ENCODE data around the gene RNPC3. TPM values are rescaled to one million over a fixed set of nuclear protein-coding genes. Genes with fewer than 3 reads are reported as not detected.

RNPC3 gene
- total and polyA plus RNA-seq, 2 experiments from 2014 or later = 13.4 to 38.2 TPM

DNA sequence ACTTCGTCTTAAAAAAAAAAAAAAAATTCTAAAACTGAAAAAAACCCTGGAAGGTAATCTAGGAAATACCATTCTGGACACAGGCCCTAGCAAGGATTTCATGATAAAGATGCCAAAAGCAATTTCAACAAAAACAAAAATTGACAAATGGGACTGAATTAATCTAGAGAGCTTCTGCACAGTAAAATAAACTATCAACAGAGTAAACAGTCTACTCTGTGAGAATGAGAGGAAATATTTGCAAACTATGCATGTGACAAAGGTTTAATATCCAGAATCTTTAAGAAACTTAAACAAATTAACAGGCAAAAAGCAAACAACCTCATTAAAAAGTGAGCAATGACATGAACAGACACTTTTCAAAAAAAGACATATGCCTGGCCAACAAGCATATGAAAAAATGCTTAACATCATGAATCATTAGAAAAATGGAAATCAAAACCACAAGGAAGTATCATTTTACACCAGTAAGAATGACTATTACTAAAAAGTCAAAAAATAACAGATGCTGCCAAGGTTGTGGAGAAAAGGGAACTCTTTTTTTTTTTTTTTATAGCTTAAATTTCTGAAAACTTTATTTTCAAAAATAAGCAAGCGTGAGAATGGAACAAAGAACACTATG lies 29.4 kb upstream of the RNPC3 start:
- Mint-ChIP-seq H3K27ac (no peak overlapping the region), H3K4me3 (no peak overlapping the region), H3K27me3 (ENCODE audit: insufficient read depth, low read depth, poor library complexity) (no peaks in the 10 kb centered on the region), H3K36me3 (ENCODE audit: low read depth) (no peaks in the 10 kb centered on the region), H3K9me3 (no peaks in the 10 kb centered on the region), H3K4me1 (peaks cover 2% of the 10 kb centered on the region; the same call in 1 of the 3 replicates)
- Histone ChIP-seq H3K4me3 (no peak overlapping the region), H3K4me2 (no peak overlapping the region), H3K9me2 (ENCODE audit: insufficient read depth) (no peaks in the 10 kb centered on the region), H3K36me3 (ENCODE audit: insufficient read depth) (no peaks in the 10 kb centered on the region), H3K27me3 (ENCODE audit: insufficient read depth) (no peaks in the 10 kb centered on the region), H3K27ac (ENCODE audit: low read depth) (no peak overlapping the region), H3K79me2 (replicated peaks; ENCODE audit: insufficient read depth) (no peaks in the 10 kb centered on the region), H3F3A (replicated peaks; ENCODE audit: low read depth) (no peaks in the 10 kb centered on the region), H4K20me1 (replicated peaks; ENCODE audit: insufficient read depth) (no peaks in the 10 kb centered on the region), H2AFZ (no peak overlapping the region), H3K4me1 (ENCODE audit: insufficient read depth) (no peaks in the 10 kb centered on the region)
- DNase-seq (ENCODE audit: low spot score) (no peak), ATAC-seq (no peak)
- TF ChIP-seq STAT1 (IDR thresholded peaks at IDR 0.05; ENCODE audit: unreplicated experiment) (no peak), ZNF114 (CRISPR knock-in tag; IDR thresholded peaks at IDR 0.05) (no peak), CREB1 (CRISPR knock-in tag; IDR thresholded peaks at IDR 0.05; ENCODE audit: low read depth) (no peak), JUNB (IDR thresholded peaks at IDR 0.05; ENCODE audit: unreplicated experiment) (no peak), EZH2 (IDR thresholded peaks at IDR 0.05; ENCODE audit: low read depth, unreplicated experiment) (no peak), NANOG (IDR thresholded peaks at IDR 0.05; ENCODE audit: borderline replicate concordance) (no peak), ZNF331 (CRISPR knock-in tag; IDR thresholded peaks at IDR 0.05; ENCODE audit: low read depth) (no peak), EZH2phosphoT487 (IDR thresholded peaks at IDR 0.05; ENCODE audit: unreplicated experiment) (no peak), POLR2AphosphoS5 (IDR thresholded peaks at IDR 0.05; ENCODE audit: low read depth) (no peak)
- TF ChIP-seq, protein P1, sequence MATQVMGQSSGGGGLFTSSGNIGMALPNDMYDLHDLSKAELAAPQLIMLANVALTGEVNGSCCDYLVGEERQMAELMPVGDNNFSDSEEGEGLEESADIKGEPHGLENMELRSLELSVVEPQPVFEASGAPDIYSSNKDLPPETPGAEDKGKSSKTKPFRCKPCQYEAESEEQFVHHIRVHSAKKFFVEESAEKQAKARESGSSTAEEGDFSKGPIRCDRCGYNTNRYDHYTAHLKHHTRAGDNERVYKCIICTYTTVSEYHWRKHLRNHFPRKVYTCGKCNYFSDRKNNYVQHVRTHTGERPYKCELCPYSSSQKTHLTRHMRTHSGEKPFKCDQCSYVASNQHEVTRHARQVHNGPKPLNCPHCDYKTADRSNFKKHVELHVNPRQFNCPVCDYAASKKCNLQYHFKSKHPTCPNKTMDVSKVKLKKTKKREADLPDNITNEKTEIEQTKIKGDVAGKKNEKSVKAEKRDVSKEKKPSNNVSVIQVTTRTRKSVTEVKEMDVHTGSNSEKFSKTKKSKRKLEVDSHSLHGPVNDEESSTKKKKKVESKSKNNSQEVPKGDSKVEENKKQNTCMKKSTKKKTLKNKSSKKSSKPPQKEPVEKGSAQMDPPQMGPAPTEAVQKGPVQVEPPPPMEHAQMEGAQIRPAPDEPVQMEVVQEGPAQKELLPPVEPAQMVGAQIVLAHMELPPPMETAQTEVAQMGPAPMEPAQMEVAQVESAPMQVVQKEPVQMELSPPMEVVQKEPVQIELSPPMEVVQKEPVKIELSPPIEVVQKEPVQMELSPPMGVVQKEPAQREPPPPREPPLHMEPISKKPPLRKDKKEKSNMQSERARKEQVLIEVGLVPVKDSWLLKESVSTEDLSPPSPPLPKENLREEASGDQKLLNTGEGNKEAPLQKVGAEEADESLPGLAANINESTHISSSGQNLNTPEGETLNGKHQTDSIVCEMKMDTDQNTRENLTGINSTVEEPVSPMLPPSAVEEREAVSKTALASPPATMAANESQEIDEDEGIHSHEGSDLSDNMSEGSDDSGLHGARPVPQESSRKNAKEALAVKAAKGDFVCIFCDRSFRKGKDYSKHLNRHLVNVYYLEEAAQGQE (IDR thresholded peaks at IDR 0.05; ENCODE audit: unreplicated experiment) = no peak
- TF ChIP-seq, protein P2, sequence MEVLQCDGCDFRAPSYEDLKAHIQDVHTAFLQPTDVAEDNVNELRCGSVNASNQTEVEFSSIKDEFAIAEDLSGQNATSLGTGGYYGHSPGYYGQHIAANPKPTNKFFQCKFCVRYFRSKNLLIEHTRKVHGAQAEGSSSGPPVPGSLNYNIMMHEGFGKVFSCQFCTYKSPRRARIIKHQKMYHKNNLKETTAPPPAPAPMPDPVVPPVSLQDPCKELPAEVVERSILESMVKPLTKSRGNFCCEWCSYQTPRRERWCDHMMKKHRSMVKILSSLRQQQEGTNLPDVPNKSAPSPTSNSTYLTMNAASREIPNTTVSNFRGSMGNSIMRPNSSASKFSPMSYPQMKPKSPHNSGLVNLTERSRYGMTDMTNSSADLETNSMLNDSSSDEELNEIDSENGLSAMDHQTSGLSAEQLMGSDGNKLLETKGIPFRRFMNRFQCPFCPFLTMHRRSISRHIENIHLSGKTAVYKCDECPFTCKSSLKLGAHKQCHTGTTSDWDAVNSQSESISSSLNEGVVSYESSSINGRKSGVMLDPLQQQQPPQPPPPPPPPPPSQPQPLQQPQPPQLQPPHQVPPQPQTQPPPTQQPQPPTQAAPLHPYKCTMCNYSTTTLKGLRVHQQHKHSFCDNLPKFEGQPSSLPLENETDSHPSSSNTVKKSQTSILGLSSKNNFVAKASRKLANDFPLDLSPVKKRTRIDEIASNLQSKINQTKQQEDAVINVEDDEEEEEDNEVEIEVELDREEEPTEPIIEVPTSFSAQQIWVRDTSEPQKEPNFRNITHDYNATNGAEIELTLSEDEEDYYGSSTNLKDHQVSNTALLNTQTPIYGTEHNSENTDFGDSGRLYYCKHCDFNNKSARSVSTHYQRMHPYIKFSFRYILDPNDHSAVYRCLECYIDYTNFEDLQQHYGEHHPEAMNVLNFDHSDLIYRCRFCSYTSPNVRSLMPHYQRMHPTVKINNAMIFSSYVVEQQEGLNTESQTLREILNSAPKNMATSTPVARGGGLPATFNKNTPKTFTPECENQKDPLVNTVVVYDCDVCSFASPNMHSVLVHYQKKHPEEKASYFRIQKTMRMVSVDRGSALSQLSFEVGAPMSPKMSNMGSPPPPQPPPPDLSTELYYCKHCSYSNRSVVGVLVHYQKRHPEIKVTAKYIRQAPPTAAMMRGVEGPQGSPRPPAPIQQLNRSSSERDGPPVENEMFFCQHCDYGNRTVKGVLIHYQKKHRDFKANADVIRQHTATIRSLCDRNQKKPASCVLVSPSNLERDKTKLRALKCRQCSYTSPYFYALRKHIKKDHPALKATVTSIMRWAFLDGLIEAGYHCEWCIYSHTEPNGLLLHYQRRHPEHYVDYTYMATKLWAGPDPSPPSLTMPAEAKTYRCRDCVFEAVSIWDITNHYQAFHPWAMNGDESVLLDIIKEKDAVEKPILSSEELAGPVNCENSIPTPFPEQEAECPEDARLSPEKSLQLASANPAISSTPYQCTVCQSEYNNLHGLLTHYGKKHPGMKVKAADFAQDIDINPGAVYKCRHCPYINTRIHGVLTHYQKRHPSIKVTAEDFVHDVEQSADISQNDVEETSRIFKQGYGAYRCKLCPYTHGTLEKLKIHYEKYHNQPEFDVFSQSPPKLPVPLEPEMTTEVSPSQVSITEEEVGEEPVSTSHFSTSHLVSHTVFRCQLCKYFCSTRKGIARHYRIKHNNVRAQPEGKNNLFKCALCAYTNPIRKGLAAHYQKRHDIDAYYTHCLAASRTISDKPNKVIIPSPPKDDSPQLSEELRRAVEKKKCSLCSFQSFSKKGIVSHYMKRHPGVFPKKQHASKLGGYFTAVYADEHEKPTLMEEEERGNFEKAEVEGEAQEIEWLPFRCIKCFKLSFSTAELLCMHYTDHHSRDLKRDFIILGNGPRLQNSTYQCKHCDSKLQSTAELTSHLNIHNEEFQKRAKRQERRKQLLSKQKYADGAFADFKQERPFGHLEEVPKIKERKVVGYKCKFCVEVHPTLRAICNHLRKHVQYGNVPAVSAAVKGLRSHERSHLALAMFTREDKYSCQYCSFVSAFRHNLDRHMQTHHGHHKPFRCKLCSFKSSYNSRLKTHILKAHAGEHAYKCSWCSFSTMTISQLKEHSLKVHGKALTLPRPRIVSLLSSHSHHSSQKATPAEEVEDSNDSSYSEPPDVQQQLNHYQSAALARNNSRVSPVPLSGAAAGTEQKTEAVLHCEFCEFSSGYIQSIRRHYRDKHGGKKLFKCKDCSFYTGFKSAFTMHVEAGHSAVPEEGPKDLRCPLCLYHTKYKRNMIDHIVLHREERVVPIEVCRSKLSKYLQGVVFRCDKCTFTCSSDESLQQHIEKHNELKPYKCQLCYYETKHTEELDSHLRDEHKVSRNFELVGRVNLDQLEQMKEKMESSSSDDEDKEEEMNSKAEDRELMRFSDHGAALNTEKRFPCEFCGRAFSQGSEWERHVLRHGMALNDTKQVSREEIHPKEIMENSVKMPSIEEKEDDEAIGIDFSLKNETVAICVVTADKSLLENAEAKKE (CRISPR knock-in tag; IDR thresholded peaks at IDR 0.05) = no peak
- TF ChIP-seq, protein P3, sequence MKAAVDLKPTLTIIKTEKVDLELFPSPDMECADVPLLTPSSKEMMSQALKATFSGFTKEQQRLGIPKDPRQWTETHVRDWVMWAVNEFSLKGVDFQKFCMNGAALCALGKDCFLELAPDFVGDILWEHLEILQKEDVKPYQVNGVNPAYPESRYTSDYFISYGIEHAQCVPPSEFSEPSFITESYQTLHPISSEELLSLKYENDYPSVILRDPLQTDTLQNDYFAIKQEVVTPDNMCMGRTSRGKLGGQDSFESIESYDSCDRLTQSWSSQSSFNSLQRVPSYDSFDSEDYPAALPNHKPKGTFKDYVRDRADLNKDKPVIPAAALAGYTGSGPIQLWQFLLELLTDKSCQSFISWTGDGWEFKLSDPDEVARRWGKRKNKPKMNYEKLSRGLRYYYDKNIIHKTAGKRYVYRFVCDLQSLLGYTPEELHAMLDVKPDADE (IDR thresholded peaks at IDR 0.05) = no peak
- TF ChIP-seq, protein P4, sequence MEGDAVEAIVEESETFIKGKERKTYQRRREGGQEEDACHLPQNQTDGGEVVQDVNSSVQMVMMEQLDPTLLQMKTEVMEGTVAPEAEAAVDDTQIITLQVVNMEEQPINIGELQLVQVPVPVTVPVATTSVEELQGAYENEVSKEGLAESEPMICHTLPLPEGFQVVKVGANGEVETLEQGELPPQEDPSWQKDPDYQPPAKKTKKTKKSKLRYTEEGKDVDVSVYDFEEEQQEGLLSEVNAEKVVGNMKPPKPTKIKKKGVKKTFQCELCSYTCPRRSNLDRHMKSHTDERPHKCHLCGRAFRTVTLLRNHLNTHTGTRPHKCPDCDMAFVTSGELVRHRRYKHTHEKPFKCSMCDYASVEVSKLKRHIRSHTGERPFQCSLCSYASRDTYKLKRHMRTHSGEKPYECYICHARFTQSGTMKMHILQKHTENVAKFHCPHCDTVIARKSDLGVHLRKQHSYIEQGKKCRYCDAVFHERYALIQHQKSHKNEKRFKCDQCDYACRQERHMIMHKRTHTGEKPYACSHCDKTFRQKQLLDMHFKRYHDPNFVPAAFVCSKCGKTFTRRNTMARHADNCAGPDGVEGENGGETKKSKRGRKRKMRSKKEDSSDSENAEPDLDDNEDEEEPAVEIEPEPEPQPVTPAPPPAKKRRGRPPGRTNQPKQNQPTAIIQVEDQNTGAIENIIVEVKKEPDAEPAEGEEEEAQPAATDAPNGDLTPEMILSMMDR (conservative IDR thresholded peaks at IDR 0.05; ENCODE audit: low read depth in 2 of 2) = no peak
